Dendritic cell treated with granulocyte-macrophage colony-stimulating factor and Interleukin-4, amounts not matched to agents 40 ng/mL and 50 ng/mL, for 4 days (primary cell): Measurements from ENCODE around the gene ZNF541.
A peak's percentile ranks its signal among the peaks of the same experiment; 100 is the strongest.

ENCODE experiments used
- H3K27ac Mint-ChIP-seq: one replicate; pipeline ENCODE4 v1.8.0; 2022; ENCODE audit warnings: mild to moderate bottlenecking, mixed read lengths
- H3K27me3 Mint-ChIP-seq: one replicate; pipeline ENCODE4 v1.8.0; 2022; ENCODE audit warnings: mild to moderate bottlenecking, mixed read lengths
- H3K36me3 Mint-ChIP-seq: one replicate; pipeline ENCODE4 v1.8.0; 2022; ENCODE audit warnings: low read depth, mixed read lengths
- H3K4me1 Mint-ChIP-seq: one replicate; pipeline ENCODE4 v1.8.0; 2022; ENCODE audit warnings: low read depth, mixed read lengths
- H3K4me3 Mint-ChIP-seq: one replicate; pipeline ENCODE4 v1.8.0; 2022; ENCODE audit warnings: mild to moderate bottlenecking, moderate library complexity, mixed read lengths
- H3K9me3 Mint-ChIP-seq: one replicate; pipeline ENCODE4 v1.8.0; 2022; ENCODE audit warnings: mixed read lengths
- intact Hi-C: fragments of 100-400 bp; cut with micrococcal nuclease; formaldehyde crosslinking; loops from one replicate; pipeline ENCODE4 v1.15.0; 2022

ZNF541 gene, protein sequence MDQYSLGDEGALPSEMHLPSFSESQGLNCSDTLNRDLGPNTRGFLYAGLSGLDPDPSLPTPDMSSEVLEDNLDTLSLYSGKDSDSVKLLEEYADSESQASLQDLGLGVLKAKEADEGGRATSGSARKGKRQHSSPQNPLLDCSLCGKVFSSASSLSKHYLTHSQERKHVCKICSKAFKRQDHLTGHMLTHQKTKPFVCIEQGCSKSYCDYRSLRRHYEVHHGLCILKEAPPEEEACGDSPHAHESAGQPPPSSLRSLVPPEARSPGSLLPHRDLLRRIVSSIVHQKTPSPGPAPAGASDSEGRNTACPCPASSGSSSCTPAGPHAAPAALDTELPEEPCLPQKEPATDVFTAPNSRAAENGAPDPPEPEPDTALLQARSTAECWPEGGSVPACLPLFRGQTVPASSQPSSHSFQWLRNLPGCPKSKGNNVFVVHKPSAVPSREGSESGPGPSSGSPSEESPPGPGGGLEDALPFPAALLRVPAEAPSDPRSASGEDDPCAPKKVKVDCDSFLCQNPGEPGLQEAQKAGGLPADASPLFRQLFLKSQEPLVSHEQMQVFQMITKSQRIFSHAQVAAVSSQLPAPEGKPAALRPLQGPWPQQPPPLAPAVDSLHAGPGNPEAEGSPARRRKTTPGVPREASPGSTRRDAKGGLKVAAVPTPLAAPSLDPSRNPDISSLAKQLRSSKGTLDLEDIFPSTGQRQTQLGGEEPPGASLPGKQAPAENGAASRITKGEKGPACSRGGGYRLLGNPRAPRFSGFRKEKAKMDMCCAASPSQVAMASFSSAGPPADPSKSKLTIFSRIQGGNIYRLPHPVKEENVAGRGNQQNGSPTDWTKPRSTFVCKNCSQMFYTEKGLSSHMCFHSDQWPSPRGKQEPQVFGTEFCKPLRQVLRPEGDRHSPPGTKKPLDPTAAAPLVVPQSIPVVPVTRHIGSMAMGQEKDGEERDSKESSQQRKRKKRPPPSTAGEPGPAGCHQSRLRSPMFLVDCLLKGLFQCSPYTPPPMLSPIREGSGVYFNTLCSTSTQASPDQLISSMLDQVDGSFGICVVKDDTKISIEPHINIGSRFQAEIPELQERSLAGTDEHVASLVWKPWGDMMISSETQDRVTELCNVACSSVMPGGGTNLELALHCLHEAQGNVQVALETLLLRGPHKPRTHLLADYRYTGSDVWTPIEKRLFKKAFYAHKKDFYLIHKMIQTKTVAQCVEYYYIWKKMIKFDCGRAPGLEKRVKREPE (N-terminal part only)

DNA sequence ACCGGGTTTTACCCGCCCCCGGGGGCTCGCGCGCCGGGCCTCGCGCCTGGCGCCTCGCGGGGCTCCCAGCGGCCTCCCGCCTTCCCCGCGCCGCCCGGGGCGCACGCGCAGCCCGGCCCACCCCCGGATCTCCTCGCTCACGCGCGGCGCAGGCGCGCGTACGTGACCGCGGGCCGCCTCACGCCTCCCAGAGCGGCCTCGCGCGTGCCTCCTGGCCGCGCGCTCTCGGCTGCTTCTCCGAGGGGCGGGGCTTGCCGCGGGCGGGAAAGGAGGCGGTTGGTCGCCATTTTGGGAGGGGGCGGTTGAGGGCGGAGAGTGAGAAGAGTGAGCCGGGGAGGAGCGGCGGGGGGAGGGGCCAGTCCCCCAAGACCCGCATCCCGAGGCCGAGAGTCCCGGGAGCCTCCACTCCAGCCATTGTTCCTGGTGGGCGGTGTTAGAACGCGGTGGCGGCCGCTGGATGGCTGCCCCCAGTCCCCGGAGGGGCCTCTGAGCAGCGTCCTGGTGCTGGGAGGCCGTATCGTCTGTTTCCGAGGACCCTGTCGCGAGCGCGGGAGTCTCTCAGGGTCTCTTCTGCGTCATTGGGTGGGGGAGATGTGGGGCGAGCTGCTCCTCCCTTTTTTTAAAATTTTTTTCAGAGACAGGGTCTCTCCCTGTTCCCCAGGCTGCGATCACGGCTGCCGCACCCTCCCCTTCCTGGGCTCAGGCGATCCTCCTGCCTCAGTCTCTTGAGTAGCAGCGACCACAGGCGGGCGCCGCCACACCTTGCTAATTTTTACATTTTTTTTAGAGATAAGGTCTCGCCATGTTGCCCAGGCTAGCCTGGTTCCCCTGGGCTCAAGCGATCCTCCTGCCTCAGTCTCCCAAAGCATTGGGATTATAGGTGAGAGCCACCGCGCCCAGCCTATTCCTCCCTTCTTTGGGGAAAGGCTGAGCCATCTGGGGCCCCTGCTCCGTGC lies at the start of gene ZNF541:
Gene ZNF541 (minus strand): TSS at position 78 of the 956 bp plus-strand sequence. CDS start 17,292 bp downstream, outside the sequence.
- H3K27me3 Mint-ChIP-seq = peaks cover 52% of the 10 kb centered on the region
- peaks cover 13% of the 10 kb centered on the region for H3K4me1 Mint-ChIP-seq
- no peaks in the 10 kb centered on the region for H3K36me3 Mint-ChIP-seq
- intact Hi-C loops = no loop called here
- peak within 1 kb of the TSS; percentile 59 for H3K4me3 Mint-ChIP-seq
- H3K27ac Mint-ChIP-seq = peak within 1 kb of the TSS; percentile 33
- no peaks in the 10 kb centered on the region for H3K9me3 Mint-ChIP-seq

DNA sequence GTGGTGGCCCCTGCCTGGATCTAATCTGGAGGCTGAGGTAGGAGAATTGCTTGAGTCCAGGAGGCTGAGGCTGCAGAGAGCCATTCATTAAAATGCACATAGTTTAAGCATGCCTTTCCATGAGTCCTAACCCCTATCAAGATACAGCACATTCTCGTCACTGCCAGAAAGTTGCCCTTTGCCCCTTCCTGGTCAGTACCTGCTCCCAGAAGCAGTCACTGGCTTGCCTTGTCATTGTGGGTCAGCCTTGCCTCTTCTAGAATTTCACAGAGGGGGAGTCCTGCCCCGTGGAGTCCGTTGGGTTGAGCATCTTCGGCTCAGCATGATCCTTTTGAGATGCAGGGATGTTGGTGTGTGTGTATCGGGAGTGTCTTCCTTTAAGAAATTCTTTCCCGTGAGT lies 46.8 kb upstream of the ZNF541 start:
- Mint-ChIP-seq H3K36me3 (peaks cover 53% of the 10 kb centered on the region), H3K27ac (no peak overlapping the region), H3K27me3 (no peaks in the 10 kb centered on the region), H3K4me1 (peaks cover 38% of the 10 kb centered on the region), H3K4me3 (no peak overlapping the region), H3K9me3 (no peaks in the 10 kb centered on the region)
- intact Hi-C loops = no loop called here

DNA sequence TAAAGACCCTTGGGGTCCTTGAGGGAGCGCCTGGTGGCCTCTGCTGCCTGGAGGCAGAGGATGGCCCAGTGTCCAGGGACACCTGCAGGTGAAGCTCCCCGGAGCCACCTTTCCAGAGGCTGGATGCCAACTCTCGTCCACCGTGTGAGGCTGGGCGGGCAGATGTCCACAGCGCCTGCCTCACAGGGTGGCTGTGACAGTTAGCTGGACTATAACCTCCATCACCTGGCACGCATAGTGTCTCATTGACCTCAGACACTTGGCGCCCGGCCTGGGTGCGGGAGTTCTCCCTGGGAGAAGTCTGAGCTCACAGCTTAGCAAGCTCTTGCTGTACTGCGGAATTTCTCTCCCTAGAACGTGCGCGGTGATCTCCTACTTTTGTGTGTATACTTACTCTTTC lies 45.8 kb upstream of the ZNF541 start:
- no peaks in the 10 kb centered on the region for H3K9me3 Mint-ChIP-seq
- no peak overlapping the region for H3K4me3 Mint-ChIP-seq
- peaks cover 51% of the 10 kb centered on the region for H3K36me3 Mint-ChIP-seq
- no peaks in the 10 kb centered on the region for H3K27me3 Mint-ChIP-seq
- no peak overlapping the region for H3K27ac Mint-ChIP-seq
- intact Hi-C loops = no loop called here
- peaks cover 37% of the 10 kb centered on the region for H3K4me1 Mint-ChIP-seq

DNA sequence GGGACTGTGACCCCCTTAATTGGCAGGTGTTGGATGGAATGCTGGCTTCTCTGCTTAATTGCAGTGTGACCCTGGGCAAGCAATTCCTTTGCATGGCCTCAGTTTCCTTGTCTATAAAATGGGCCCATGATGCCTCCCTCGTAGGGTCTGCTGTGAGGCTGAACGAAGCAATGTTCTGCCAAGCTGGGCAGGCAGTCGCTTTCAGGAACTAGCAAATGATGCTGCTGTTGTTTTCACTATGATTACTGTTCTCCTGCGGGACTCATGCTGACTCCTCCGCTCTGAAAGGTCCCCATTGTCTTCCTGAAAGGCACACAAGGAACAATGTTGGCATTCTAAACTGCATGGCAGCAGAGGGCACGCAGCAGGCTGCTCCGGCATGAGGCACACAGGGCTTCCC lies 42.8 kb upstream of the ZNF541 start:
- intact Hi-C loops = no loop called here
- Mint-ChIP-seq H3K27ac (peak overlapping the region; percentile 46), H3K27me3 (no peaks in the 10 kb centered on the region), H3K9me3 (no peaks in the 10 kb centered on the region), H3K4me3 (no peak overlapping the region), H3K4me1 (peaks cover 53% of the 10 kb centered on the region), H3K36me3 (peaks cover 49% of the 10 kb centered on the region)

DNA sequence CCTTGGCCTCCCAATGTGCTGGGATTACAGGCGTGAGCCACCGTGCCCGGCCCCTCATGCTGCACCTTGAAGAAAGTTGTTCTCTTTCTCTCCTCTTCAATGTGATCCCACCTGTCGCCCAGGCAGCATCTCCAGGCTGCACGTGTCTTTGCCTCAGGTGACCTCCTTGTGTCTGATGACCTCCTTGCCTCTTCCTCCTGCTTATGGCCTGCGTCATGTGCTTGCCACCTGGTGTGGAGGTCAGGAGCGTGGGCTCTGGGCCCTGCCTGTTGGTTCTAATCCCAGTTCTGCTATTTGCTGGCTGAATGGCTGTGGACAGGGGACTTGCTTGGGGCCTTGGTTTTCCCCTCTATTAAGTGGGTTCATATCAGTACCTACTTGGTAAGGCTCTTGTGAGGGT lies 42.3 kb upstream of the ZNF541 start:
- Mint-ChIP-seq H3K4me3 (no peak overlapping the region), H3K9me3 (no peaks in the 10 kb centered on the region), H3K27ac (no peak overlapping the region), H3K27me3 (no peaks in the 10 kb centered on the region), H3K4me1 (peaks cover 58% of the 10 kb centered on the region), H3K36me3 (peaks cover 45% of the 10 kb centered on the region)
- intact Hi-C loops = no loop called here

DNA sequence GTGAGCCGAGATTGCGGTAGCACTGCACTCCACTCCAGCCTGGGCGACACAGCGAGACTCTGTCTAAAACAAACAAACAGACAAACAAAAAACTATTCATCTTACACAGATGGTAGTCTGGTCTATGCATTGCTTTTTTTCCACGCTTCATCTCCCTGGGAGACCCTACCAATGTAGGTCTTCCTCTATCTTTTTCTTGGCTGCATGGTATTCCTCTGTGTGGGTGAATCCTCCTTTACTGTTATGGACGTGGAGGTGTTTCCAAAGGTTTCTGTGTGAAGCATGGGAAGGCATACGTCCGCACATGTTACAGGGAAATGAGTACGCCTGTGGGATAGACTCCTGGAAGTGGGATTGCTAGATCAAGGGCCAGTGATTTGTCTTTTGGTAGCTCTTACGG lies 41.6 kb upstream of the ZNF541 start:
- intact Hi-C loops = no loop called here
- Mint-ChIP-seq H3K36me3 (peaks cover 38% of the 10 kb centered on the region), H3K4me3 (no peak overlapping the region), H3K27ac (no peak overlapping the region), H3K9me3 (no peaks in the 10 kb centered on the region), H3K27me3 (no peaks in the 10 kb centered on the region), H3K4me1 (peaks cover 59% of the 10 kb centered on the region)

DNA sequence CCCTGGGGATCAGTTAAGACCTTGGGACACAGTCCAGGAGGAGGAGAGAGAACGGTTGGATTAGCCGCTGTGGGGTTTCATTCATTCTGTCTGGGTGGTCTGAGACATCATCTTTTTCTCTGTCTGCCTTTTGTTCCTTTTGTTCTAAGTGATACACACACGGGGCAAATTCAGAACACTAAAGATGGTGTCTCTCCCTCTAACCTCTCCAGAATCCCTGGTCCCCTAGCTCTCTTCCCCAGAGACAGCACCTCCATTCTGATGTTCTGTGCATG lies 41.0 kb upstream of the ZNF541 start:
- intact Hi-C loops = no loop called here
- no peak overlapping the region for H3K4me3 Mint-ChIP-seq
- peaks cover 36% of the 10 kb centered on the region for H3K36me3 Mint-ChIP-seq
- H3K27me3 Mint-ChIP-seq = no peaks in the 10 kb centered on the region
- peak overlapping the region; percentile 30 for H3K27ac Mint-ChIP-seq
- no peaks in the 10 kb centered on the region for H3K9me3 Mint-ChIP-seq
- H3K4me1 Mint-ChIP-seq = peaks cover 59% of the 10 kb centered on the region

DNA sequence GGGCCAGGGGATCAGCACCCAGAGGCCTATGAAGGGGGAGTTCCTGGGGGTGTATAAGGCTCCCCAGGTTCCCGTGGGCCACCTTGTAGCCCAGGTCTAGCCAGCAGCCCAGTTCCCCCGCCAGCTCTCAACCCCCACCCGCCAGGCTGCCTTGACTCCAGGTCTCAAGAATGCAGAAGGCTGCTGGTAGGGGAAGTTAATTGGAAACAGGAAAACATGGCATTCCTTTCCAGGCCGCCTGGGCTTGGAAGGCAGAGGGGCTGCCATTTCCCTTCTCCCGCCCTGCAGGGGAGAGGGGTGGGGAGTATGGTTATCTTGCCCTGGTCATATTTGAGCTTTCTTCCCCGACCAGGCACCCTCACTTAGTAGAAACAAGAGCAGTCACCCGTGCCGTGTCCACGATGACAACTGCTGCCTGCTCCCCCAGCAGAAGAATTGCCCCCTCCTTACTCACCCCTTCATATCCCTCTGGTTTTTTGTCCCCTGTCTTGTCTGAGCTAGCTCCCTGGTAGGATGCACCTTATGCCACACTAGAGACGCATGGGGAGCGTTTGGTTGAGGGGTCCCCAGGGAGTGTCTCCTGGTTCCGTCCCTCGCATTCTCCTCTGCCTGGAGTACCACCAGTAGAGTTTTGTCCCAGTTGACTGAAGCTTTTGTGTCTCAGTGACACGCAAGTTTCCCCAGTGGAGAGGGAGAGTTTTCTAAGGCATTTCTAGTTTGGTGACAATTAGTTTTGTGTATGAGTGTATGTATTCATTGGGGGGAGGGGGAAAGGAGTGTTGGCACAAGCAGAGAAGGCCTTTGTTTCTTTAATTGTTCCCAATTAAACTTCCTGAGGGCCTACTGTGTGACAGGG lies 40.4 kb upstream of the ZNF541 start:
- intact Hi-C loops = no loop called here
- Mint-ChIP-seq H3K9me3 (no peaks in the 10 kb centered on the region), H3K27ac (peak overlapping the region; percentile 30), H3K4me1 (peaks cover 57% of the 10 kb centered on the region), H3K4me3 (no peak overlapping the region), H3K36me3 (peaks cover 36% of the 10 kb centered on the region), H3K27me3 (no peaks in the 10 kb centered on the region)

DNA sequence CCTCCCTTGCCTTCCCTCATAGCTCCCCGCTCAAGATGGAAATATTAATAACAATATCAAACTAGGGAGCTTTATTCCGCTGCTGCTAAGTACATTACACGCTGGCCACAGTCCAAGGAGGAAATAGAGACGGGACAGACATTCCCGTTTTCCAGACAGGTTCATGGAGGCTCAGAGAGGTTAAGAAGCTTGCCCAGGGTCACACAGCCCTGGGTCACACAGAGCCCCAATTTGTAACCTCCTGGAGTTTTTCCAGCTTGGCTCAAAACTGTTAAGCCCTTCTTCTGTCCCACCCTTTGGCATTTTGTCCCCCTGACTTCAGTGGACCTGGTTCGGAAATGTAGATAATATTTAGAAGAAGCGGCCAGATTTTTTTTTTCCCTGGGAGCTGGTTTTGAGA lies 38.0 kb upstream of the ZNF541 start:
- peak overlapping the region; percentile 91 for H3K4me3 Mint-ChIP-seq

DNA sequence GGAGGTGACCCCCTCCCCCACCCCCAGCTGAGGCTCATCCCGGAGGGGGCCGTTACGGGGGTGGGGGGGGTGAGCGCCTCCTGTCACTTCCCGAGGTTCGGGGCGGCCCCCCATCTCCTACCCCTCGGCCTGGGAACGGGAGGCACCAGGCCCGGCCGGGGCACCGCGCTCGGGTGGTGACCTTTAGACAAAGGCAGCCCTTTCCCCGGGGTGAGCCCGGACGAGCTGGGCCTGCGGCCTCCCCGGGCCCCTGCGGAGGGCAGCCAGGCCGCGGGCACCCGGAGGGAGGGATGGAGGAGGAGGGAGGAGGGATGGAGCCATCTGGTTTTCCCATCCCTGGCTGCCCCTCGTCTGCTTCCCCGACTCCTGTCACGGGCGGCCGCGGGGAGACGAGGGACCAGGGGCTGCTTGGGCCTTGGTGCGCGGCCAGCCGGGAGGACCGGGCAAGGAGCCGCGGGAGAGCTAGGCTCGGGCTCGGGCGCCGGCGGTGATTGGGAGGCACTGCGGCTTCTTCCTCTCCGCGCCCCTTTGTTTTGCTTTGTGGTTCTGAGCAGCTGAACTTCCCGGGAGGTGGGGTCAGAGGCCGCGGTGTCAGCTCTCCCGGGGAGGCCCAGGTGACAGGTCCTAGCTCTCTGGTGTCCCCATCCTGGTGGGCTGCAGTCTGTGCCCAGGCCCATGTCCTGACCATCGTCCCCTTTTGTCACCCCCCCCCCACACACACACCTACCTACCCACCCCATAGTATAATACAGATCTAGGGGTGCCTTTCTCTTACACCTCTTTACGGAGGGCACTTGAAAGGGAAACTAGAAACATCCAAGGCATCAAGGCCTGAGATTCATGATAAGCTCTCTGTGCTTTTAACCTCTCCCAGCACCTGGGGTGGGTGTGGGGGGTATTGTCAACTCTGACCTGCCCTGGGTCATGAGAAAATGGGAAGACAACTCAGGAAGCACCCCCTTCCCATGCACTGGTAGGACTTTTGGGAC lies 37.3 kb upstream of the ZNF541 start:
- Mint-ChIP-seq H3K36me3 (peaks cover 39% of the 10 kb centered on the region), H3K27me3 (peaks cover 2% of the 10 kb centered on the region), H3K9me3 (no peaks in the 10 kb centered on the region), H3K27ac (peak overlapping the region; percentile 96), H3K4me1 (peaks cover 45% of the 10 kb centered on the region), H3K4me3 (peak overlapping the region; percentile 91)
- intact Hi-C loops = loop anchor here (2.0 kb wide), 1 partner anchor 95 kb away; the partner anchor contains the start of gene NAPA

More for the DNA sequence above, 38.0 kb upstream of the ZNF541 start:
- Mint-ChIP-seq H3K36me3 (peaks cover 43% of the 10 kb centered on the region), H3K9me3 (no peaks in the 10 kb centered on the region), H3K4me1 (peaks cover 52% of the 10 kb centered on the region), H3K27ac (peak overlapping the region; percentile 96), H3K27me3 (peaks cover 1% of the 10 kb centered on the region)
- intact Hi-C loops = no loop called here

DNA sequence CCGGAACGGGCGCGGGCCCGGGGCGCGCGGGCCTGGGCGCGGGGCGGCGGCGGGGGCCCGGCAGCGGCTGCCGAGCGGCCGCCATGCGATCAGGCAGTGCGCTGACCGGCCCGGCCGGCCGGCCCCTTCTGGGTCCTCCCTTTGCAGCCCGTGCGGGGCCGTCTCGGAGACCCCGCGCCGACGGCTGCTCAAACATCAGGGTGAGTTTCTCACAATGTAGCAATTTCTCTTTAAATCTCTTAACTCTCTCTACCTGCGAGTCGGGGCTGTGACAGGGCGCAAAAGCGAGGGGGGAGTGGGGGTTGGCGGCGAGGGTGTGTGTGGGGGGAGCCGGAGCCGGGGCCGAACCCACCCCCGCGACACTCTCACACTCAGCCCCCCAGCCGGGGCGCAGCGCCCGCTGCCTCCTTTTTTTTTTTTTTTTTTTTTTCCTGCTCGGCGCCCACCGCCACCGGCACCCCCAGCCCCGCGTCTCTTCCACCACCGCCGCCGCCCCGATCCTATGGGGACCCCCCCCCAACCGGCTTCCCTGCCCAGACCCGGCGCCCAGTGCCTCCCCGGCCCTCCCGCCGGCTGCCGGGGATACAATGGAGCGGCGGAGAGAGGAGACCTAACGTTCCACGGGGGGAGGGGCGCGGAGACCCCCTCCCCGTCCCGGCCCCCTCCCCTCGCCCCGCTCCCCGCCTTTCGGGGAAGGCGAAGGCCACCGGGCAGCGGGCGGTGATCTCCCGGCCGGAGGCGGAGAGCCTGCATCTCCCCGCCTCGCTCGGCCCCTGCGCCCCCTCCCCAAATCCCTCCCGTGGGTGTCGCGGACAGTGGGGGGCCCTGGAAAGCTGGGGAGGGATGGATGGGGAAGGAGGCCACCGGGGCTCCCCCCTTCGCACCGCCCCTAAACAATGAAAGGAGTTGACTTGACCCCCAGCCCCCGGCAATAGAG lies 36.3 kb upstream of the ZNF541 start, which contains the start of gene BICRA:
Gene BICRA (plus strand): TSS at position 166 of the 937 bp plus-strand sequence. CDS start 64,441 bp downstream, outside the sequence.
- Mint-ChIP-seq H3K27me3 (peaks cover 3% of the 10 kb centered on the region), H3K4me1 (peaks cover 44% of the 10 kb centered on the region), H3K4me3 (peak within 1 kb of the TSS; percentile 91), H3K9me3 (no peaks in the 10 kb centered on the region), H3K27ac (peak within 1 kb of the TSS; percentile 96), H3K36me3 (peaks cover 30% of the 10 kb centered on the region)
- intact Hi-C loops = loop anchor here (1.0 to 2.0 kb wide), 2 partner anchors 9 to 94 kb away; partner anchors contain the start of gene NAPA
